Anterior cingulate cortex (tissue), 58 donors: ENCODE results near the gene EOMES.

Experiments
- DNase-seq, 58 donors: peaks; one replicate each; lab custom pipeline; 2025; lab: John Stamatoyannopoulos, UW

EOMES gene

DNA sequence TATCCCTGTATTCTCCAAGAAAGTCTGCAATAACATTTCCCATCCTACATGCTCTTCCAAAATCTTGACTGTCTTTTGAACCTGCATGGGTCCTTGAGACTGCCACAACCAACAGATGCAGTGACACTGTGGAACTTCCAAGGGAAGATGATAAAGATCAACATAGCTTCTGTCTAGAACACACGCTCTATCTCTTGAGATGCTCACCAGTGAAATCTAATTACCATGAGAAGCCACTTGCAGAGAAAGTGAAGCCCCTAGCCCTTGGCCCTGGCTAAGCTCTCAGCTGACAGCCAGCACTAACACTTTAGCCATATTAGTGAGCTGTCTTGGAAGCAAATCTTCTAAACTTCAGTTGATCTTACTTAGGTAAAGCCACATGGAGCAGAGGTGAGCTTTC lies 36.6 kb downstream of the EOMES start:
- DNase-seq = no peak

DNA sequence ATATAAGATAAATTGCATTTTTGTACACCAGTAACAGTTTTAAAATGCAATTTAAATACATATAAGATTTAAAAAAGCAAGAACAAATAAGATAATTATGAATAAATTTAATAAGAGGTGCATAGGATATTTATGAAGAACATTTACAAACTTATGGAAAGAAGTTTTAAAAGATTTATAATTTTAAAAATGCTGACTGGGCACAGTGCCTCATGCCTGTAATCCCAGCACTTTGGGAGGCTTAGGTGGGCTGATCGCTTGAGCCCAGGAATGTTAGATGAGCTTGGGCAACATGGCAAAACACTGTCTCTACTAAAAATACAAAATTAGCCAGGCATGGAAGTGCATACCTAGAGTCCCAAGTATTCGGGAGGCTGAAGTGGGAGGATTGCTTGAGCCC lies 37.8 kb downstream of the EOMES start:
- DNase-seq = no peak

DNA sequence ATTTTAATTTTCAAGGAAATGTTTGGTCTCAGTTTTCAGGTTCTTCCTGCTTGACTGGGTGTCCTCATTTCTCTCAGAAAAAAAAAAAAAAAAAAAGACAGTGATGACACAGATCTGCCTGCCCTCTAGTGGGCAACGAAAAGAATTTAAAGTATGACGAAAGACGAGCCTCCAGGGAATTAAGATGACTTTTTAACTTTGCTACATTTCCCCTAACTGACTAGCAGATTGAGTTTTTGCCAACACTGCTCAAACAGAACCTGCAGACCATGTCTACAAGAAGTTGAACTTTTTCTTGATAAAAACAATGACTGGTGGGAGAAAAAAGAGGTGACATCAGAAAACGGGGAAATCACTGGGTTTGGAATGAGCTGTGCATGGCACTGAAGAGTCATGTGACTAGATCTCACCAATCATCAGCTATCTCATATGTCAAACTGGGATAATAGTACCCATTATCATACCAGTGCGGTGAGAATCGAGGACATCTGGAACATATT lies 40.8 kb downstream of the EOMES start:
- peak in 9 of 58 donors; percentile 1 to 47 (median 13) for DNase-seq

DNA sequence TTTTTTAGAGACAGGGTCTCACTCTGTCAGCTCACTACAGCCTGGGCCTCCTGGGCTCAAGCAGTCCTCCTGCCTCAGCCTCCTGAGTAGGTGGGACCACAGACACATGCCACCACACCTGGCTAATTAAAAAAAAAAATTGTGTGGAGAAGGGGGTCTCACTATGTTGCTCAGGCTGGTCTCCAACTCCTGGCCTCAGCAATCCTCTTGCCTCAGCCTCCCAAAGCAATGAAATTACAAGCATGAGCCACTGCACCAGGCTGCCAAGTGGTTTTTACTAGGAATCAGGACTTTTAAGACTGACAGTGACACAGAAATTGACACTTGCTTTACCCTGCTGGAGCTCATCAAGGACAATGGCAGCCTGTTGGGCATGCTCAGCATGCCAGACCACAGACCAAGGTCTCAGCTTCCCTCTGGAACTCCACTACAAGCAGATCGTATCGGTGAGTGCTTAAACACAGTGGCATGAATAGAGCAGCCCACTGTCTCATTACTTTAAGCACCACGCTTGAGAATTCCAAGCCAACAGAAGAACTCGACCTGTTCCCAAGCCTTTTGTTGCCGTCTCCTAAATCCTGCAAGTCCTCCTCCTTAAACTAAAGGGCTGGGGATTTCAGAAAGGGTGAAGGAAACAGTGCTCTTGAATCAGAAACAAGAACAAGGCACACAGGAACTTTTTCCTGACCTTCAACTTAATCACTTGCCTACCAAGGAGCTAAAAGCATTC lies 41.4 kb downstream of the EOMES start:
- peak in 2 of 58 donors; percentile 3 to 14 for DNase-seq

DNA sequence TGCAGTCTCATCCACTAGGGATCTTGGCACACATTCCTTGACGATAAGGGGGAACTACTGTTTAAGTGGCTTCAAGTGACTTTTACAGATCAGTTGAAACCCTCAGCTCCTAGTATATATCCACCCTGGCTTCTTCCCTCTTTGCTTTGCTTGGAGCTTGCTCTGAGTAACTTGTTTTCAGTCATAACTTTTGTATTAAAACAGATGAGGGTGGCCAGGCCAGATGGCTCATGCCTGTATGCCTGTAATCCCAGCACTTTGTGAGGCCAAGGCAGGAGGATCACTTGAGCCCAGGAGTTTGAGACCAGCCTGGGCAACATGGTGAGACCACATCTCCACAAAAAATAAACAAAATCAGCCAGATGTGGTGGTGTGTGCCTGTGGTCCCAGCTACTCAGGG lies 42.4 kb downstream of the EOMES start:
- DNase-seq = no peak

DNA sequence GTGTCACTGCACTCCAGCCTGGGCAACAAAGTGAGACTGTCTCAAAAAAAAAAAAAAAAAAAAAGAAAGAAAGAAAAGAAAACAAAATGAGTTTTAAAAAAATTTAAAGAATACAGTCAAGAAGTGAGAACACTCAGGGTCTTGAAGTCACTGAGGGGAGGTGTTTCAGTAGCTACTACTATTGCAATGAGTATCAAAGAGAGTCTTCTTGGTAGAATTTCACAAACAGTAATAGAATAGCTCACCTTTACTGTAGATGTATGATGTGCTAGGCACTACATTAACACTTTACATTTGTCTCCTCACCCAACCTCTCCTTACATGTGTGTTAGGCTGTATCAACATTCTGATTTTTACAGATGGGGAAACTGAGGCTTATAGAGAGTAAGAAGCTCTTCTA lies 43.9 kb downstream of the EOMES start:
- DNase-seq = no peak

DNA sequence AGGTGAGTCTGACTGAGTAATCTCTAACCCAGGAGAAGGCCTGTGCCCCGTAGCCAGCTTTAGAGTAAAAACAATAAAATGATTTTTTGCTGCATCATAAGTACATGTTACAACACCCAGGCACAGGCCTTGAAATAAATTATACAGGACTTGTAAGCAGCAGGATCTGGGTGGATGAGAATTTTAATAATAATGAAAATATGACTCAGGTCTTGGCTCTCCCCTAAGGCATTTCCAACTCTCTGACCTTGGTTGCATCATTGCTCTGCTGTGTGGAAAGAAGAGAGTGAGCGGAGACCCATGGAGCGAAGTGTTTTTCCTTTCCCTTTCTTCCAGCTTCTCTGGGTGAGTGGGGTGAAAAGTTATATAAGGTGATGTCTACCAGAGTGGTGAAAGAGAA lies 44.6 kb downstream of the EOMES start:
- DNase-seq = no peak

DNA sequence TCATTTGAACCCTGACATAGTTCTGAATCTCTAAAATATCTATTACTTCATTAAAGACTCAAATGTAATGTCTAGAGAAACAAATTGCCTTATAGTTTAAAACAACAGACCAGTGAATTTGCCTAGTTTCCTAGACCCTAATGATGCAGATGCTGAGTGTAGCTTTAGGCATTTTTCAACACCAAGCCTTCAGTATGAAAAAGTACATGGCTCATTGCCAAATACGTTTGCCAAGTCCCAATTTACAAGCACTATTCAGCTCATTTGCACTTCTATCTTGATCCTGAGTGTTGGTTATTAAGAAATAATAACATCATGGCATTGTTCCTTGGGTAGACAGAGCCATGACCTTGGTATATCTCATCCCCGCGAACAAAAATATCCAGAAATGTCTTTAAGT lies 46.8 kb downstream of the EOMES start:
- DNase-seq = no peak

DNA sequence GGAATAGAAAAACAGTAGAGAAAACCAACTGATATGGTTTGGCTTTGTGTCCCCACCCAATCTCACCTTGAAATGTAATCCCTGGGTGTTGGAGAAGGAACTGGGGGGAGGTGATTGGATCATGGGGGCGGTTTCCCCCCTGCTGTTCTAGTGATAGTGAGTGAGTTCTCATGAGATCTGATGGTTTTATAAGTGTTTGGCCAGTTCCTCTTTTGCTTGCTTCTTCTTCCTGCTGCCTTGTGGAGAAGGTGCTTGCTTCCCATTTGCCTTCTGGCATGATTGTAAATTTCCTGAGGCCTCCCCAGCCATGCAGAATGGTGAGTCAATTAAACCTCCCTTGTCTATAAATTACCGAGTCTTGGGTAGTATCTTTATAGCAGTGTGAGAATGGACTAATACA lies 48.4 kb downstream of the EOMES start:
- DNase-seq = no peak

DNA sequence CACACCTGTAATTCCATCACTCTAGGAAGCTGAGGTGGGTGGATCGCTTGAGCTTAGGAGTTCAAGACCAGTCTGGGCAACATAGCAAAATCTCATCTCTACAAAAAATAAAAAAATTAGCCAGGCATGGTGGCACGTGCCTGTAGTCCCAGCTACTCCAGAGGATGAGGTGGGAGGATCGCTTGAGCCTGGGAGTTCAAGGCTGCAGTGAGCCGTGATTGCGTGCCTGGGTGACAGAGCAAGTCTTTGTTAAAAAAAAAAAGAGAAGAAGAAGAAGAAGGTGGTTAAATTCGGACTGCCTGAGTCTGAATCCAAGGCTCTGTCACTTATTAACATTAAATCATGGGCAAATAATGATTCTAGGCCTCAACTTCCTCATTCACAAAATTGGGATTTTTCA lies 51.0 kb downstream of the EOMES start:
- no peak for DNase-seq

DNA sequence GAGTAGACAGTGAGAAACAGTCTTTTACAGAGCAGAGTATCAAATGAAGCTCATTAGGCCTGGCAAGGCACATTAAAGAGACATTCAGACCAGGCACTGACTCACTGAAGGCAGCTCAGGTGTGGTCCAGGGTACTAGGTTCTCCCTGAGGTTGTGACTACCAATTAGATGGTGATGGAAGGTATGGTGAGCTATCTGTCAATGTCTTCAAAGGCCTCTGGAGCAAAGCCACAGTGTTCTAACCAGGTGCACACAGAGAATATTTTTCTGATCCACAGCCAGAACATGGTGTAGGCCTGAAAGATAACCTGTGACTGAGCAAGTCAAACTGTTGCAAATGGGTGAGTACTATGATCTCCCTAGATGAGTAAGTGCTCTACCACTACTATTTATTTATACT lies 51.5 kb downstream of the EOMES start:
- DNase-seq = no peak

DNA sequence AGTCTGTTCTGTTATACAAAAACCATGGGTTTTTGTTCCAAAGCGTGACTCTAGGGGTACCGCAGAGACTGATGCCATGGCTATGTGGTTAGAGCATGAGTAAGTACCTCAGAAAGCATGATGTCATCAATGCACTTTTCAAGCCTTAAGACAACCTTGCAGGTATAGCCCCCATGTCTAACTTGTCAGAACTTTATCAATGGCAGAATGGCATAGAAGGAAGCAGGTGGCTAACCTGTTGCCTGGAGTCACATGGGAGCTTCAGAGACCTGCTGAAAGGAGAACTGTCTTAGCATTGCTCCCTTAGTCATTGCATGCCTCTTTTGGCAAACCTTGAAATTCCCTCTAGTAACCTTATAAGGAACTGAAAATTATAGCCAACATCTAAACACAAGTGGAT lies 52.5 kb downstream of the EOMES start:
- DNase-seq = no peak

DNA sequence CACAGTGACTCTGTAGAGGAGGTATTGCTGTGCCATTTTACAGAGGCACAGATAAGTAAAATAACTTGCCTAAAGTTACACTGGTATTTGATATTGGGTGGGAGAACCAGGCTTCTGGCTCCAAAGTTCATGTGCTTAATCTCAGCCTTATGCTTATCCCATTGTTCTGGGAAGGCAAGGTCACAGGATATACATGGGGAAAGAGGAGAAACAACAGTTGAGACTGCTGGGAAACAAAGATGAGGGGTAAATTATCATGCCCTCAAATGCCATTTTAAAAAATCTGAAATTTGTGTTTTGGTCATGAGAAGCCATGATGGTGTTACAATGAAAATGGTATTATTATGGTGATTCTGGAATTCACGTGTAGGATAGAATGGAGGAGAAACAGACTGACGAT lies 54.4 kb downstream of the EOMES start:
- DNase-seq = no peak

DNA sequence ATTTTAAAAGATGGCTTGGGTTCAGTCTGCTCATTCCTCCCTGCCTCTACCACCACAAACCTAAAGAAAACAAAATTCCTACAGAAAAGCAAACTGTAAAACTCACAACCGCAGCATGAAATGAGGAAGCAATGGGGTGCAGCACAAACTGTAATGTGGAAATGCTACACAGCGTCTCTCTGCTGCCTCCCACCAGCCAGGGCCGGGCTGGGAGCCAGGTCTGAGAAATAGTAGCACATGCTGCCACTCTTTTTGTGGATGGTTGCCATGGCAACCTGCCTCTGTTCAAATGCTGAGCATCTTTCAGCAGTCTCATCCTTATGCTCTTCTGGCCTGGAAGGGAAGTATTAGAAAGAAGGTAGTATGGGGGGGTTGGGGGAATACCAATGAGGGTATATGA lies 55.4 kb downstream of the EOMES start:
- peak in 57 of 58 donors; percentile 6 to 93 (median 74) for DNase-seq

DNA sequence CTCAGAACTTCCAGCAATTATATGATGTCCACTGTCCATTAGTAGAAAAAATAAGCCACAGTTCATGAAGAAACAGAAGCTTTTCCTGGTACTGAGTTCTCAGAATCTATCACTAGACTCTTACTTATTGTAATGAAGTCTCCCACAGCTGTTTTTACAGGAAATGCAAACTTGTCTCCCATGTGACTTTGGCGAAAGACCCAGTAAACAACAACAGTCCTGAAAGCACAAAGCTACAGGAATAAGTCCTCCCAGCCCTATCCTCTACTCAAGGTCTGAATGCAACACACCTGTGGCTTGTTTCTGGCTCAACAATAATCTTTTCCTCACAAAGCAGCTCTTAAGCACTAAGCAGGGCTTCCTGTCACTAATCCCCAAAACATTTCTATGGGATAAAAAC lies 55.9 kb downstream of the EOMES start:
- peak in 1 of 58 donors; percentile 22 for DNase-seq
